H1 (cell line): ENCODE data around the gene ALKAL2. TPM values are rescaled to one million over a fixed set of nuclear protein-coding genes. Genes with fewer than 3 reads are reported as not detected.

Experiments used
- CTCF ChIA-PET: fragments of 300-600 bp; sonication (Branson Sonifier 250); formaldehyde crosslinking; loops from one replicate; lab custom pipeline; 2021; ENCODE audit not compliant: partially characterized antibody; lab: Charles Lee
- POLR2A ChIA-PET: fragments of 300-600 bp; sonication (Branson Sonifier 250); formaldehyde crosslinking; loops from one replicate; lab custom pipeline; 2021; ENCODE audit warnings: inconsistent platforms; ENCODE audit not compliant: partially characterized antibody; lab: Charles Lee
- DNase-seq, 2 experiments: peaks; one replicate each; pipeline versions ENCODE4 v3.0.0 to v3.0.0-alpha.2; 2010 to 2022; ENCODE audit warnings: low spot score in 2 of 2, low read depth in 1 of 2, mixed read lengths in 1 of 2
- FAIRE-seq: peaks from 2 replicates; lab custom pipeline; 2011; peaks lifted over from hg19 to GRCh38; lab: Jason Lieb, UNC
- H2AFZ ChIP-seq: 2 replicates; pipeline ENCODE4 v1.8.1; 2012; ENCODE audit warnings: low read length, inconsistent platforms
- H2AK5ac ChIP-seq: 2 replicates; pipeline ENCODE4 v1.6.1; 2013; ENCODE audit warnings: low read depth, low read length
- H2BK120ac ChIP-seq: replicated peaks from 2 replicates; pipeline ENCODE3; 2013; ENCODE audit warnings: low read depth, low read length, inconsistent platforms
- H2BK12ac ChIP-seq: 2 replicates; pipeline ENCODE4 v1.6.1; 2013; ENCODE audit warnings: low read depth, low read length
- H2BK15ac ChIP-seq: 2 replicates; pipeline ENCODE4 v1.6.1; 2013; ENCODE audit warnings: low read length
- H2BK20ac ChIP-seq: 2 replicates; pipeline ENCODE4 v1.6.1; 2013; ENCODE audit warnings: low read length
- H2BK5ac ChIP-seq: 2 replicates; pipeline ENCODE4 v1.6.1; 2013; ENCODE audit warnings: low read depth, low read length
- H3K14ac ChIP-seq: 2 replicates; pipeline ENCODE4 v1.6.1; 2013; ENCODE audit warnings: inconsistent platforms; ENCODE audit not compliant: insufficient read length
- H3K18ac ChIP-seq: 2 replicates; pipeline ENCODE4 v1.6.1; 2013; ENCODE audit warnings: low read length; ENCODE audit errors: extremely low read depth
- H3K23ac ChIP-seq: 2 replicates; pipeline ENCODE4 v1.6.1; 2013; ENCODE audit warnings: inconsistent platforms; ENCODE audit not compliant: insufficient read length
- H3K23me2 ChIP-seq: 2 replicates; pipeline ENCODE4 v1.6.1; 2013; ENCODE audit warnings: low read depth, low read length
- H3K27ac ChIP-seq: 2 replicates; pipeline ENCODE4 v1.6.1; 2011; ENCODE audit warnings: low read depth, low read length, inconsistent platforms
- H3K27me3 ChIP-seq, 4 experiments: replicated peaks in 1 of 4; 1 replicate in 1 of 4; 2 replicates in 3 of 4; pipeline versions ENCODE4 v1.6.1 to v1.8.1; 2011 to 2013; ENCODE audit warnings: low read length in 3 of 4, mild to moderate bottlenecking in 3 of 4, inconsistent platforms in 2 of 4, mixed read lengths in 2 of 4, moderate library complexity in 1 of 4; ENCODE audit not compliant: control insufficient read depth in 3 of 4, insufficient read depth in 3 of 4; ENCODE audit errors: extremely low read depth in 1 of 4
- H3K36me3 ChIP-seq, 4 experiments: 2 replicates each; pipeline versions ENCODE4 v1.6.1 to v1.8.1; 2011 to 2013; ENCODE audit warnings: mild to moderate bottlenecking in 4 of 4, low read length in 3 of 4, moderate library complexity in 2 of 4, control low read depth in 1 of 4, inconsistent platforms in 1 of 4; ENCODE audit not compliant: insufficient read depth in 4 of 4, control insufficient read depth in 2 of 4
- H3K4ac ChIP-seq: replicated peaks from 2 replicates; pipeline ENCODE3; 2013; ENCODE audit warnings: low read length, low read depth, mixed read lengths, inconsistent platforms; ENCODE audit not compliant: insufficient read length
- H3K4me1 ChIP-seq, 4 experiments: replicated peaks in 1 of 4; 1 replicate in 1 of 4; 2 replicates in 3 of 4; pipeline versions ENCODE4 v1.6.1 to v1.8.1; 2011 to 2013; ENCODE audit warnings: low read length in 3 of 4, inconsistent platforms in 2 of 4, mixed read lengths in 1 of 4; ENCODE audit not compliant: insufficient read depth in 4 of 4, control insufficient read depth in 3 of 4
- H3K4me2 ChIP-seq, 2 experiments: 2 replicates each; pipeline versions ENCODE4 v1.6.1 to v1.8.1; 2011 to 2013; ENCODE audit warnings: low read depth in 2 of 2, low read length in 2 of 2, control low read depth in 1 of 2, inconsistent platforms in 1 of 2, mild to moderate bottlenecking in 1 of 2; ENCODE audit not compliant: insufficient read depth in 1 of 2
- H3K4me3 ChIP-seq, 4 experiments: fragments of 200-600, 300-600 bp in 1 of 4; sonication (generic), shearing (Covaris generic), sonication (Bioruptor Twin) in 1 of 4; 2 replicates each; pipeline versions ENCODE4 v1.5.1 to v1.8.1; 2011 to 2016; ENCODE audit warnings: low read length in 4 of 4, low read depth in 3 of 4, control low read depth in 2 of 4, inconsistent platforms in 2 of 4, mild to moderate bottlenecking in 2 of 4, mixed read lengths in 1 of 4, moderate library complexity in 1 of 4; ENCODE audit not compliant: insufficient read depth in 2 of 4; ENCODE audit errors: extremely low read depth in 1 of 4
- H3K56ac ChIP-seq: replicated peaks from 2 replicates; pipeline ENCODE3; 2013; ENCODE audit warnings: low read depth, mild to moderate bottlenecking, mixed read lengths, low read length, inconsistent platforms; ENCODE audit not compliant: insufficient read length
- H3K79me1 ChIP-seq: 2 replicates; pipeline ENCODE4 v1.6.1; 2013; ENCODE audit warnings: low read depth, low read length, control low read depth
- H3K79me2 ChIP-seq, 2 experiments: 2 replicates each; pipeline versions ENCODE4 v1.6.1 to v1.8.1; 2012 to 2013; ENCODE audit warnings: low read length in 2 of 2, mild to moderate bottlenecking in 2 of 2, inconsistent platforms in 1 of 2; ENCODE audit not compliant: insufficient read depth in 2 of 2, control insufficient read depth in 1 of 2
- H3K9ac ChIP-seq, 4 experiments: replicated peaks in 1 of 4; 1 replicate in 1 of 4; 2 replicates in 3 of 4; pipeline versions ENCODE4 v1.6.1 to v1.8.1; 2011 to 2013; ENCODE audit warnings: low read depth in 3 of 4, low read length in 3 of 4, control low read depth in 2 of 4, mild to moderate bottlenecking in 2 of 4, moderate library complexity in 2 of 4, inconsistent platforms in 1 of 4; ENCODE audit errors: extremely low read depth in 1 of 4
- H3K9me3 ChIP-seq, 2 experiments: 2 replicates each; pipeline versions ENCODE4 v1.6.1 to v1.8.1; 2012 to 2013; ENCODE audit warnings: mild to moderate bottlenecking in 2 of 2, moderate library complexity in 2 of 2, control low read depth in 1 of 2, inconsistent platforms in 1 of 2, low read depth in 1 of 2, low read length in 1 of 2, mixed read lengths in 1 of 2; ENCODE audit not compliant: insufficient read depth in 2 of 2
- H4K20me1 ChIP-seq, 2 experiments: replicated peaks in 1 of 2; 2 replicates each; pipeline versions ENCODE3 to v1.8.1; 2011 to 2013; ENCODE audit warnings: inconsistent platforms in 2 of 2, low read length in 2 of 2, mild to moderate bottlenecking in 1 of 2; ENCODE audit not compliant: insufficient read depth in 2 of 2, control insufficient read depth in 1 of 2
- H4K5ac ChIP-seq: 2 replicates; pipeline ENCODE4 v1.6.1; 2013; ENCODE audit warnings: low read length, low read depth, mixed read lengths, inconsistent platforms; ENCODE audit not compliant: insufficient read length
- H4K8ac ChIP-seq: 2 replicates; pipeline ENCODE4 v1.8.0; 2013; ENCODE audit warnings: mild to moderate bottlenecking, moderate library complexity, low read length, inconsistent platforms; ENCODE audit not compliant: insufficient read depth; ENCODE audit errors: extremely low read depth
- H4K91ac ChIP-seq: replicated peaks from 2 replicates; pipeline ENCODE3; 2013; ENCODE audit warnings: low read length, mixed read lengths, inconsistent platforms; ENCODE audit not compliant: insufficient read length
- BACH1 ChIP-seq: IDR thresholded peaks from 2 replicates; pipeline ENCODE4 v1.6.1; 2012; ENCODE audit warnings: low read length, improper control_type of control experiment
- CHD1 ChIP-seq: IDR thresholded peaks from 2 replicates; pipeline ENCODE4 v1.6.1; 2012; ENCODE audit warnings: low read depth, low read length, improper control_type of control experiment
- CREB1 ChIP-seq: IDR thresholded peaks from 2 replicates; pipeline ENCODE4 v1.6.1; 2012; ENCODE audit warnings: inconsistent platforms
- CTBP2 ChIP-seq: IDR thresholded peaks from 2 replicates; pipeline ENCODE4 v1.7.0; 2011; ENCODE audit warnings: borderline replicate concordance, mild to moderate bottlenecking, moderate library complexity, mixed read lengths, low read length; ENCODE audit not compliant: insufficient read depth, insufficient read length
- CTCF ChIP-seq, 3 experiments: IDR thresholded peaks; 1 replicate in 2 of 3; 2 replicates in 1 of 3; pipeline versions ENCODE4 v1.5.1 to v1.6.1; 2011; ENCODE audit warnings: low read length in 3 of 3, mild to moderate bottlenecking in 3 of 3, inconsistent platforms in 2 of 3, low read depth in 1 of 3, moderate library complexity in 1 of 3; ENCODE audit not compliant: insufficient read depth in 1 of 3; ENCODE audit errors: control extremely low read depth in 1 of 3
- JUND ChIP-seq: IDR thresholded peaks from 2 replicates; pipeline ENCODE4 v1.6.1; 2011; ENCODE audit warnings: mild to moderate bottlenecking, improper control_type of control experiment, low read length
- NANOG ChIP-seq: IDR thresholded peaks from 2 replicates; pipeline ENCODE4 v1.6.1; 2011; ENCODE audit warnings: low read length, low read depth, mild to moderate bottlenecking, inconsistent platforms; ENCODE audit not compliant: insufficient read depth, poor library complexity, severe bottlenecking
- POLR2A ChIP-seq, 2 experiments: IDR thresholded peaks; 1 replicate in 1 of 2; 2 replicates in 1 of 2; pipeline ENCODE4 v1.6.1; 2011; ENCODE audit warnings: low read depth in 2 of 2, low read length in 2 of 2, mild to moderate bottlenecking in 2 of 2; ENCODE audit errors: control extremely low read depth in 1 of 2
- RAD21 ChIP-seq, 2 experiments: IDR thresholded peaks in 1 of 2; conservative IDR thresholded peaks in 1 of 2; 2 replicates each; pipeline ENCODE4 v1.6.1; 2011; ENCODE audit warnings: low read depth in 2 of 2, low read length in 2 of 2, improper control_type of control experiment in 1 of 2, inconsistent platforms in 1 of 2, mild to moderate bottlenecking in 1 of 2, moderate library complexity in 1 of 2
- SIN3A ChIP-seq, 2 experiments: IDR thresholded peaks in 1 of 2; conservative IDR thresholded peaks in 1 of 2; 2 replicates each; pipeline ENCODE4 v1.6.1; 2011 to 2012; ENCODE audit warnings: low read length in 2 of 2, improper control_type of control experiment in 1 of 2, low read depth in 1 of 2, mild to moderate bottlenecking in 1 of 2
- TCF12 ChIP-seq: IDR thresholded peaks from 2 replicates; pipeline ENCODE4 v1.6.1; 2011; ENCODE audit warnings: low read depth, mild to moderate bottlenecking, low read length
- WGBS, 2 experiments: shearing (Covaris generic) in 1 of 2; methylation state at CpG; one replicate each; pipeline versions ENCODE4 v1.1.6 to v1.1.7; 2013 to 2015; ENCODE audit warnings: low lambda C conversion rate in 2 of 2, mixed read lengths in 2 of 2, inconsistent platforms in 1 of 2, low coverage in 1 of 2, missing lambda C conversion rate in 1 of 2; ENCODE audit not compliant: insufficient replicate concordance in 2 of 2, insufficient coverage in 1 of 2, insufficient read length in 1 of 2; ENCODE audit errors: extremely low coverage in 1 of 2, missing lambda C conversion rate in 1 of 2; 5-methylcytosine and 5-hydroxymethylcytosine counted together
- polyA plus RNA-seq, 7 experiments: library from polyadenylated mRNA; depleted of rRNA in 3 of 7; stranded (reverse) in 5 of 7; unstranded in 2 of 7; fragments of >200 nt in 5 of 7; fragments of 200-250 nt in 2 of 7; gene quantifications; 1 replicate in 5 of 7; 2 replicates in 1 of 7; 4 replicates in 1 of 7; pipeline versions ENCODE4 v1.2.1 to v1.2.3, GENCODE V29; 2011 to 2013; ENCODE audit warnings: missing spikeins in 2 of 7, mixed read lengths in 2 of 7
- total RNA-seq: library from RNA; stranded (reverse); fragmentation: NEBNext Ultra II Directional; extraction: Animal tissue kit (Norgen Biotek cat#: 25700); gene quantifications from 2 replicates; pipeline ENCODE4 v1.2.1, GENCODE V29; 2021

The ALKAL2 gene
- total and polyA plus RNA-seq, 2 of the 8 experiments (the other 6 are each of a cell fraction or from before 2014, with no cell fraction given) = 4.6 to 11.5 TPM

DNA sequence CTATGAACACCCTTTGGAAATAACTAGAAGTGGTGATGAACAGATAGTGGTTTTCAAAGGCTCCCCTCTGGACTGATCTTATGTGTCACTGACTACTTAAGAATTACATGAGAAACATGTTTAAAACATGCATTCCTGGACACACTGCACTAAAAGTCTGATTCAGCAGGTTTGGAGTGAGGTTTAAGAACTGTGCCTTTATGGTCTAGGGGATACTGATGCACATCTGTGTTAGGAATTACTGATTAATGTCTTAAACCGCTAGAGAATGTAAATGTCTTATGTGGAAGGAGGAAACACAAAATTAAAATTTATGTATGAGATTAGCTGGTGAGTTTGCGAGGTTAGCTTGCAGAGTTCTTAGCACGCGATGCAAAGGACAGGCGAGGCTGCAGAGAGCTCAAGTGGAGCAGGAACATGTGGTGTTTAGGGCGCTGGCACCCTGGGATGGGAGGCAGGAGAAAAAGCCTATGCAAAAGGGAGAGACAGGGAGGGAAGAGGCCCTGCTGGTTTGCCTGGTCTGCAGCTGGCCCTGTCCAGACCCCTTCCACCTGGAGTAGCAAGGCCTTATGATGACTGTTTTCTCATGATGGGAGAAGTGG is 35.8 kb downstream of the ALKAL2 start:
- Histone ChIP-seq H2BK20ac (no peak overlapping the region), H3K4me2 (no peak overlapping the region), H3K56ac (no peak overlapping the region), H3K36me3 (peaks cover 0 to 6% (median 0%) of the 10 kb centered on the region in 4 experiments; a peak in 1 of 8 replicates), H3K79me2 (no peaks in the 10 kb centered on the region), H2BK5ac (no peak overlapping the region), H3K23me2 (no peaks in the 10 kb centered on the region), H3K14ac (no peak overlapping the region), H4K5ac (no peak overlapping the region), H3K23ac (no peak overlapping the region), H2AFZ (no peak overlapping the region), H2AK5ac (no peak overlapping the region), H2BK15ac (no peak overlapping the region), H3K9ac (no peak overlapping the region), H3K4me1 (no peaks in the 10 kb centered on the region), H4K20me1 (peaks cover 0 to 2% of the 10 kb centered on the region in 2 experiments), H3K27me3 (no peaks in the 10 kb centered on the region), H3K4ac (no peak overlapping the region), H2BK120ac (no peak overlapping the region), H4K91ac (no peak overlapping the region), H3K18ac (no peak overlapping the region), H3K4me3 (no peak overlapping the region), H4K8ac (no peak overlapping the region), H3K79me1 (no peaks in the 10 kb centered on the region), H3K27ac (no peak overlapping the region), H2BK12ac (no peak overlapping the region), H3K9me3 (no peaks in the 10 kb centered on the region; a peak in 2 of 4 replicates)
- DNase-seq (no peak), FAIRE-seq (no peak)
- 92% methylated on average over 6 of the region's 6 CpGs; no CpG with 5 or more reads in 1 of the 2 experiments for WGBS, 2 experiments
- CTCF ChIA-PET = interaction anchor here (0.8 to 6.6 kb wide), 5 partner anchors 9 to 232 kb away, joined by 3 to 38 read pairs (median 3); no protein-coding TSS in a partner anchor
- POLR2A ChIA-PET = no interaction called here
- no peak for TF ChIP-seq BACH1
- TF ChIP-seq CTCF (IDR thresholded peaks at IDR 0.05; ENCODE audit: control extremely low read depth in 1 of 3, insufficient read depth in 1 of 3, low read depth in 1 of 3, low read length in 3 of 3) = no peak
- TF ChIP-seq CTBP2 = no peak
- TF ChIP-seq CHD1 = no peak
- TF ChIP-seq SIN3A (conservative IDR thresholded peaks at IDR 0.05 in 1 of 2, IDR thresholded peaks at IDR 0.05 in 1 of 2; ENCODE audit: low read depth in 1 of 2, low read length in 2 of 2) = no peak
- no peak for TF ChIP-seq TCF12
- no peak for TF ChIP-seq JUND
- TF ChIP-seq NANOG = no peak
- no peak for TF ChIP-seq POLR2A (IDR thresholded peaks at IDR 0.05; ENCODE audit: control extremely low read depth in 1 of 2, low read depth in 2 of 2, low read length in 2 of 2)
- no peak for TF ChIP-seq RAD21 (IDR thresholded peaks at IDR 0.05 in 1 of 2, conservative IDR thresholded peaks at IDR 0.05 in 1 of 2; ENCODE audit: low read depth in 2 of 2, low read length in 2 of 2)
- TF ChIP-seq CREB1 = no peak
